Transverse colon (tissue), 4 donors: ENCODE measurements around the gene LINGO3.

Source experiments
- CTCF ChIP-seq, 5 experiments: fragments of 200-600 bp in 3 of 5; fragments of 450-650 bp in 2 of 5; sonication (generic) in 3 of 5; IDR thresholded peaks; 1 replicate in 2 of 5; 2 replicates in 3 of 5; pipeline ENCODE4 v1.5.1; 2016 to 2017; ENCODE audit warnings: antibody characterized with exemption in 5 of 5, inconsistent platforms in 3 of 5, mild to moderate bottlenecking in 2 of 5, moderate library complexity in 1 of 5
- EP300 ChIP-seq: sonication (generic); formaldehyde crosslinking; IDR thresholded peaks from one replicate; pipeline ENCODE4 v1.6.1; 2017; ENCODE audit warnings: antibody characterized with exemption, low read depth
- POLR2A ChIP-seq: fragments of 450-650 bp; IDR thresholded peaks from one replicate; pipeline ENCODE4 v1.6.1; 2016; ENCODE audit warnings: antibody characterized with exemption, mild to moderate bottlenecking, moderate library complexity
- POLR2AphosphoS5 ChIP-seq, 3 donors: sonication (generic); formaldehyde crosslinking; IDR thresholded peaks; one replicate each; pipeline ENCODE4 v1.6.1; 2016; ENCODE audit warnings: antibody characterized with exemption in 3 of 3

- no peak for TF ChIP-seq POLR2AphosphoS5 (IDR thresholded peaks at IDR 0.05)
- peak; percentile 47 to 61 (median 56) for TF ChIP-seq CTCF (IDR thresholded peaks at IDR 0.05)
- no peak for TF ChIP-seq POLR2A
- TF ChIP-seq EP300: no peak
Observed at GRCh38 chr19:2261438-2262172, 46.3 kb downstream of the LINGO3 start.
